UCSD-AML1 (cell line): ENCODE measurements around the gene FBXW5.

Experiments
- DNase-seq: peaks from one replicate; lab custom pipeline; 2025; ENCODE audit not compliant: unreplicated experiment; lab: John Stamatoyannopoulos, UW

Gene FBXW5

GRCh38 chr9:136978073-136978864, 33.7 kb upstream of the FBXW5 start:
- no peak for DNase-seq

GRCh38 chr9:136977649-136978072, 33.1 kb upstream of the FBXW5 start:
- no peak for DNase-seq

- DNase-seq: no peak
Observed at GRCh38 chr9:136977223-136977622, 32.7 kb upstream of the FBXW5 start, which contains the start of gene PTGDS. PTGDS (plus strand) TSS chr9:136977504; CDS start chr9:136977579, 75 bp downstream.

GRCh38 chr9:136975644-136976043, 31.1 kb upstream of the FBXW5 start:
- DNase-seq: peak; percentile 64

GRCh38 chr9:136974817-136975535, 30.4 kb upstream of the FBXW5 start:
- DNase-seq: no peak

- DNase-seq: no peak
Observed at GRCh38 chr9:136973618-136974617, 29.4 kb upstream of the FBXW5 start.

GRCh38 chr9:136972743-136973142, 28.2 kb upstream of the FBXW5 start:
- no peak for DNase-seq

- no peak for DNase-seq
Observed at GRCh38 chr9:136972335-136972734, 27.8 kb upstream of the FBXW5 start.

GRCh38 chr9:136971746-136972145, 27.2 kb upstream of the FBXW5 start:
- DNase-seq: no peak

- no peak for DNase-seq
Observed at GRCh38 chr9:136970361-136970760, 25.8 kb upstream of the FBXW5 start.

- DNase-seq: no peak
Observed at GRCh38 chr9:136969774-136970173, 25.2 kb upstream of the FBXW5 start.

- DNase-seq: no peak
Observed at GRCh38 chr9:136969150-136969549, 24.6 kb upstream of the FBXW5 start.

GRCh38 chr9:136968333-136969127, 24.0 kb upstream of the FBXW5 start:
- no peak for DNase-seq

GRCh38 chr9:136965771-136966484, 21.4 kb upstream of the FBXW5 start:
- no peak for DNase-seq

- DNase-seq: no peak
Observed at GRCh38 chr9:136964833-136965422, 20.4 kb upstream of the FBXW5 start.

- DNase-seq: no peak
Observed at GRCh38 chr9:136964171-136964689, 19.7 kb upstream of the FBXW5 start.

GRCh38 chr9:136963751-136964150, 19.2 kb upstream of the FBXW5 start:
- no peak for DNase-seq

GRCh38 chr9:136963341-136963740, 18.8 kb upstream of the FBXW5 start:
- DNase-seq: no peak

- no peak for DNase-seq
Observed at GRCh38 chr9:136962701-136963248, 18.2 kb upstream of the FBXW5 start.
